GM10266 (cell line): Measurements from ENCODE around the gene SUPT7L.
"Not testable (repeated sequence)": the region's sequence is repeated elsewhere in the genome, so short reads cannot be mapped to it uniquely, and the experiment has no call there.

Source experiments
- DNase-seq: peaks from one replicate; pipeline ENCODE4 v3.0.0; 2012; ENCODE audit errors: extremely low spot score
- TF ChIP-seq, protein P1 (sequence below): IDR thresholded peaks from 2 replicates; pipeline ENCODE4 v1.5.1; 2012; ENCODE audit warnings: mild to moderate bottlenecking, low read depth; ENCODE audit not compliant: control insufficient read depth, insufficient read depth; ENCODE audit errors: missing control alignments

Gene SUPT7L

DNA sequence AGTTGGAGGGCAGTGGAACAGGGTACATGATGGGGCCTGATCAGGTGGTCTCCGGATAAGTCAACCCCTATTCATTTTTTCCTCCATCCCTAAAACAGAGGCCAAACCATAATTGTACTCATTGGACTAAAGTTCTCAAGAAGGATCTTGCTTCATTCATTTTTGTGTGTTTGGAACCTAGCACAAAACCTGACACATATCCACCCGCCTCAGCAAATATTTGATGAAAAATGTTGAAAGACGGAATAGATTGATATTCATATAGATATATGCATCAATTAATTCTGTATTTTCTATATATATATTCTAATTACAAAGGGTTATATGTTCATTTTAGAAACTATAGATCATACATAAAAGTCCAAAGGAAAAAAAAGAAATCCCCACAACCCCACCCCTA lies 22.2 kb upstream of the SUPT7L start:
- TF ChIP-seq, protein P1, sequence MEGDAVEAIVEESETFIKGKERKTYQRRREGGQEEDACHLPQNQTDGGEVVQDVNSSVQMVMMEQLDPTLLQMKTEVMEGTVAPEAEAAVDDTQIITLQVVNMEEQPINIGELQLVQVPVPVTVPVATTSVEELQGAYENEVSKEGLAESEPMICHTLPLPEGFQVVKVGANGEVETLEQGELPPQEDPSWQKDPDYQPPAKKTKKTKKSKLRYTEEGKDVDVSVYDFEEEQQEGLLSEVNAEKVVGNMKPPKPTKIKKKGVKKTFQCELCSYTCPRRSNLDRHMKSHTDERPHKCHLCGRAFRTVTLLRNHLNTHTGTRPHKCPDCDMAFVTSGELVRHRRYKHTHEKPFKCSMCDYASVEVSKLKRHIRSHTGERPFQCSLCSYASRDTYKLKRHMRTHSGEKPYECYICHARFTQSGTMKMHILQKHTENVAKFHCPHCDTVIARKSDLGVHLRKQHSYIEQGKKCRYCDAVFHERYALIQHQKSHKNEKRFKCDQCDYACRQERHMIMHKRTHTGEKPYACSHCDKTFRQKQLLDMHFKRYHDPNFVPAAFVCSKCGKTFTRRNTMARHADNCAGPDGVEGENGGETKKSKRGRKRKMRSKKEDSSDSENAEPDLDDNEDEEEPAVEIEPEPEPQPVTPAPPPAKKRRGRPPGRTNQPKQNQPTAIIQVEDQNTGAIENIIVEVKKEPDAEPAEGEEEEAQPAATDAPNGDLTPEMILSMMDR, result no peak
- no peak for DNase-seq

DNA sequence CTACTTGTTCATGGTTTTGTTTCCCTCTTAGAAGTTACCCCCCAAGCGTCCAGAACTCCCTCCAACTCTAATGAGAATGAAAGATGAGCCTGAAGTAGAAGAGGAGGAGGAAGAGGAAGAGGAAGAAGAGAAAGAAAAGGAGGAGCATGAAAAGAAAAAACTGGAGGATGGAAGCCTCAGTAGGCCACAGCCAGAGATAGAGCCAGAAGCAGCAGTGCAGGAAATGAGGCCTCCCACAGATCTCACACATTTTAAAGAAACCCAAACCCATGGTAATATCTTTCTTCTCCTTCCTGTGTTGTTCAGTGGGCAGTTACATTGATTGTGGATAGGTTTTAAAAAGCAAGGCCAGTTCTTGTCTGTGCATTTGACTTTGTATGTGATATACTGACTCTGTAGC lies 21.6 kb upstream of the SUPT7L start:
- DNase-seq, result not testable (repeated sequence)

DNA sequence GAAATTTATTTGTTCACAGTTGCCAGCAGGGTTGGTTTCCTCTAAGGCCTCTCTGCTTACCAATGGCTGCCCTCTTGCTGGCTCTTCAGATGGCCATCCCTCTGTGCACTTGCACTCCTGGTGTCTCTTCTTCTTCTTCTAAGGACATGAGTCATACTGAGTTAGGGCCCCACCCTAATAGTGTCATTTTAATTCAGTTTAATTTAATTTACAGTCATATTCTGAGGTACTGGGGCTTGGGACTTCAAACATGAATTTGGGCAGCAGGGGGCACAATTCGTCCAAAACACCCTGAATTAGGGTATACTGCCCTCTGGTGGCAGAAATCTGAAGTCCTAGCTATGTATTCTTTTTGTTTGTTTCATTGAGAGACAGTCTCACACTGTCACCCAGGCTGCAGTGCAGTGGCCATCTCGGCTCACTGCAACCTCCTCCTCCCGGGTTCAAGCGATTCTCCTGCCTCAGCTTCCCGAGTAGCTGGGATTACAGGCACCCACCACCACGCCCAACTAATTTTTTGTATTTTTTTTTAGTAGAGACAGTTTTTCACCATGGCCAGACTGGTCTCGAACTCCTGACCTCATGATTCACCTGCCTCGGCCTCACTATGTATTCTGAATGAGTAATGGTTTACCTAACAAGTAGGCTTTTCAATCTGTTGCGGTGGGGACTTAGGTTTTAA lies 20.1 kb upstream of the SUPT7L start:
- peak; percentile 69 for DNase-seq
- TF ChIP-seq, protein P1, result peak; percentile 97

DNA sequence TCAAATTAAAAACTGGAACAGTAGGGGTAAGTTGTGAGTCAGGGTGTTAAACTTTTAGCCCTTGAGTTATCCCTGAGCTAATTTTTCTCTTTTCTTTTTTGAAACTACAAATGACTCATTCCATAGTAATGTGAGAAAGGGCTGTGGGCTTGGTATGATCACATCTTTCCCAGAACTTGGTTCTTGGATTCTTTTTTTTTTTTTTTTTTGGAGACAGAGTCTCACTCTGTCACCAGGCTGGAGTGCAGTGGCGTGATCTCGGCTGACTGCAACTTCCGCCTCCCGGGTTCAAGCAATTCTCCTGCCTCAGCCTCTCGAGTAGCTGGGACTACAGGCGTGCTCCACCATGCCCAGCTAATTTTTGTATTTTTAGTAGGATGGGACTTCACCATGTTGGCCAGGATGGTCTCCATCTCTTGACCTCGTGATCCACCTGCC lies 18.9 kb upstream of the SUPT7L start:
- not testable (repeated sequence) for DNase-seq

GRCh38 chr2:27681841-27682240 lies 18.4 kb upstream of the SUPT7L start:
- DNase-seq, result no peak
- TF ChIP-seq, protein P1, result no peak

DNA sequence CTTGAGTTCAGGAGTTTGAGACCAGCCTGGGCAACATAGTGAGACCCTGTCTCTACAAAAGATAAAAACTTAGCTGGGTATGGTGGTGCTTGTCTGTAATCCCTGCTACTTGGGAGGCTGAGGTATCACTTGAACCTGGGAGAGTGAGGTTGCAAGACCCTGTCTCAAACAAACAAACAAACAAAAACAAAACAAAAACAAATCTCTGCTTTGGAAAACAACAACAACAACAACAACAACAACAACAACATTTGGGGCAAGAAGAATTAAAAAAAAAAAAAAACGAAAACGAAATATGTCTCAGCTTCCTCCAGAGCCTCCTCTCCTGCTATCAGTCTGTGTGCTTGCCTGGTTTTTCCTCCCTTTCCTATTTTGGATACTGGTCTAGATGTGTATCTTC lies 17.2 kb upstream of the SUPT7L start:
- TF ChIP-seq, protein P1, result no peak
- no peak for DNase-seq

- DNase-seq, result no peak
- TF ChIP-seq, protein P1, result no peak
Measured at GRCh38 chr2:27672723-27673486, 9.5 kb upstream of the SUPT7L start.

DNA sequence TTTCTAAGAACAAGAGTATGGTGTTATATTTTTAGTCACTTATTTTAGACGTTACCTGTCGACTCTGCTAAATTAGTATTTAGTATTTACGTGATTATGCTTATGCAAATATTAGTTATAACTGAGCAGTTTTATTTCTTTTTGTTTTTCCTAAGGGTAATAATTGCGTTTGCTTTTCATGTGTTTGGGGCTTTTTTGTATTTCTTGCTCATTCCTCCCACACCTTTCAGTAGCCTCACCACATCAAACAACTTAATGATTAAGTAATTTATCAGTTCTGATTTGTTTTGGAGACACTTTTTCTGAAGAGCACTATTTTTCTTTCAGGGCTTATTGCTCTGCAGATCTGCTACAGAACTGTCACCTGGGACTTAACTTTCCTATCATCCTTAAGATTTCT lies 7.8 kb upstream of the SUPT7L start:
- TF ChIP-seq, protein P1, result no peak
- DNase-seq, result no peak
